Measurements from ENCODE around the gene CEP112.

DNA sequence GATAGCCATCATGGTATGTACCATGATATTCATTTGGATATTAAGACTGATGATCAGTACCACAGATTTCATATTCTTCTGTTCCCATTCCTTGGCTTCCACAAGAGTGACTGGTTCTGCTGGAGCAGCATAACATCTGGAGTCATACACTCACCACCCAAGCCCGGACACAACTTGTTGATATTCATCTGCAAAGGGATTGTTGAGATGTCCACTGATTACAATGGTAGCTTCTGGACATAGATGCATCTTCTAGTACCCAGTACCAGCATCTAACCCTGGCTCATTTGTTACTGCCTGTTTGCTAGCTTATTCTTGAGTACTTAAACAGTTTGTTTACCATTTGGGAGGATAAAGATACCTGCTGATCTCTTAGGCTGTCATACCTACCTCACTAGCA lies 394.8 kb downstream of the CEP112 start:
- TF ChIP-seq POLR2AphosphoS5 (IDR thresholded peaks at IDR 0.05): no peak
- TF ChIP-seq, protein P1, sequence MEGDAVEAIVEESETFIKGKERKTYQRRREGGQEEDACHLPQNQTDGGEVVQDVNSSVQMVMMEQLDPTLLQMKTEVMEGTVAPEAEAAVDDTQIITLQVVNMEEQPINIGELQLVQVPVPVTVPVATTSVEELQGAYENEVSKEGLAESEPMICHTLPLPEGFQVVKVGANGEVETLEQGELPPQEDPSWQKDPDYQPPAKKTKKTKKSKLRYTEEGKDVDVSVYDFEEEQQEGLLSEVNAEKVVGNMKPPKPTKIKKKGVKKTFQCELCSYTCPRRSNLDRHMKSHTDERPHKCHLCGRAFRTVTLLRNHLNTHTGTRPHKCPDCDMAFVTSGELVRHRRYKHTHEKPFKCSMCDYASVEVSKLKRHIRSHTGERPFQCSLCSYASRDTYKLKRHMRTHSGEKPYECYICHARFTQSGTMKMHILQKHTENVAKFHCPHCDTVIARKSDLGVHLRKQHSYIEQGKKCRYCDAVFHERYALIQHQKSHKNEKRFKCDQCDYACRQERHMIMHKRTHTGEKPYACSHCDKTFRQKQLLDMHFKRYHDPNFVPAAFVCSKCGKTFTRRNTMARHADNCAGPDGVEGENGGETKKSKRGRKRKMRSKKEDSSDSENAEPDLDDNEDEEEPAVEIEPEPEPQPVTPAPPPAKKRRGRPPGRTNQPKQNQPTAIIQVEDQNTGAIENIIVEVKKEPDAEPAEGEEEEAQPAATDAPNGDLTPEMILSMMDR (IDR thresholded peaks at IDR 0.05): no peak
